ENCODE results near the gene TCFL5.
A peak's percentile ranks its signal among the peaks of the same experiment; 100 is the strongest.

The TCFL5 gene

DNA sequence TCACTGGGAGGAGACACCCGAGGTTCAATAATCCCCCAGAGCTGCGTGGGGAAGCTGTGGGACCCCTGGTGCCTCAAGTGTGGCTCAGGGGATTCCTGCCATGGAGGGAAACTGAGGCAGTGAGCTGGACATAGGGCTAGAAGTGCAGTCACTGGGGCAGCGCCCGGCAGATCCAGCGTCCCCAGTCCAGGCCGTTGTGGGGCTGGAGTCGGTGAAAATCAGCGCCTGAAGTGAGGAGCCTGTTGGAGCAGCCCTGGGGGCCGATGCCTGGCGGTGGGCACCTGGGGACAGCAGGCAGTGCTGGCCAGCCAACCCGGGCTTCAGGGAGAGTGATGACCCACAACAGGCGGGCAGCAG, 46.9 kb downstream of the TCFL5 start:
- no peak for DNase-seq

DNA sequence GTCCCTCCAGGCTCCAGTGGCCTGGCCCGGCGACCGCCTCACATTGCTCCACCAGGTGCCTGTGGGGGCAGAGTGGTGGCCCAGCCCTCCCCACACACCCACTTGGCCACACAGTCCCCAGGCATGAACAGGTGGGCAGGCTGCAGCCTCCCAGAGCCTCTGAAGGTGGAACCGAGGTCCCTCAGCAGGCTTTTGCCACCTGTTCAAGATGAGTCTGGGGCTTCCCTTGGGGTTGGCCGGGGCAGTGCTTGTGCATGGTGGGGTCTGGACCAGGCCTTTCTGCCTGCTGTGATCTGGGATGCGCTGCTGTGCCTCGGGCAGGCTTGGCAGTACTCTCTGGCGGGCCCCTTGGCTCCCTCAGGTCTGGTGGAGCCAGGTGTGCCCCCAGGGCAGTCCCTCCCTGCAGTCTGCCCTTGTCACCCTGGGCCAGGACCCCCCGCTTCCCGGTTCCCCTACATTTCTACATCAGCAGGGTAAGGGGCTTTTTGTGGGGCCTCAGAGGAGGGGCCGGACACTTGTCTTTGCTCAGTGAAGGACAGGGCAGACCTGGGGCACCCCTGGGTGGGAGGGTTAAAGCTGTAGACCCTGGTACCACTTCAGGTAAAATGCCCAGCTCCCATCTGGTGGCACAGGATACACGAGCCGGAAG, 47.4 kb downstream of the TCFL5 start:
- no peak for DNase-seq

DNA sequence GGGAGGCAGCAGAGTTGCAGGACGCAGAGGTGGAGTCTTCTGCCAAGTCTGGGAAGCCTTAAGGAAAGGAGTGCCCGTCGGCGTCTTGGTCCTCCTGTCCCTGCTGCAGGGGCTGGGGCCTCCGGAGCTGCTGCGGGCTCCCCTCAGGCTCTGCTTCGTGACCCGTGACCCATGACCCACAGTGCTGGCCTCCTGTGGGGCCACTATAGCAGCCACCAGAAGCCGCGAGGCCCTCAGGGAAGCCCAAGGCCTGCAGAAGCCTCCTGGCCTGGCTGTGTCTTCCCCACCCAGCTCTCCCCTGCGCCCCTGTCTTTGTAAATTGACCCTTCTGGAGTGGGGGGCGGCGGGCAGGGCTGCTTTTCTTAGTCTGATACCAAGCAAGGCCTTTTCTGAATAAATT, 48.0 kb downstream of the TCFL5 start:
- DNase-seq: no peak

DNA sequence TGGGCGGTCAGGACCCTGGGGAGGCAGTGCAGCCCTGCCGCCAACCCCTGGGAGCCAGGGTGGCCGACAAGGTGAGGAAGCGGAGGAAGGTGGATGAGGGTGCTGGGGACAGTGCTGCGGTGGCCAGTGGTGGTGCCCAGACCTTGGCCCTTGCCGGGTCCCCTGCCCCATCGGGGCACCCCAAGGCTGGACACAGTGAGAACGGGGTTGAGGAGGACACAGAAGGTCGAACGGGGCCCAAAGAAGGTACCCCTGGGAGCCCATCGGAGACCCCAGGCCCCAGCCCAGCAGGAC, 48.8 kb downstream of the TCFL5 start:
- no peak for DNase-seq

DNA sequence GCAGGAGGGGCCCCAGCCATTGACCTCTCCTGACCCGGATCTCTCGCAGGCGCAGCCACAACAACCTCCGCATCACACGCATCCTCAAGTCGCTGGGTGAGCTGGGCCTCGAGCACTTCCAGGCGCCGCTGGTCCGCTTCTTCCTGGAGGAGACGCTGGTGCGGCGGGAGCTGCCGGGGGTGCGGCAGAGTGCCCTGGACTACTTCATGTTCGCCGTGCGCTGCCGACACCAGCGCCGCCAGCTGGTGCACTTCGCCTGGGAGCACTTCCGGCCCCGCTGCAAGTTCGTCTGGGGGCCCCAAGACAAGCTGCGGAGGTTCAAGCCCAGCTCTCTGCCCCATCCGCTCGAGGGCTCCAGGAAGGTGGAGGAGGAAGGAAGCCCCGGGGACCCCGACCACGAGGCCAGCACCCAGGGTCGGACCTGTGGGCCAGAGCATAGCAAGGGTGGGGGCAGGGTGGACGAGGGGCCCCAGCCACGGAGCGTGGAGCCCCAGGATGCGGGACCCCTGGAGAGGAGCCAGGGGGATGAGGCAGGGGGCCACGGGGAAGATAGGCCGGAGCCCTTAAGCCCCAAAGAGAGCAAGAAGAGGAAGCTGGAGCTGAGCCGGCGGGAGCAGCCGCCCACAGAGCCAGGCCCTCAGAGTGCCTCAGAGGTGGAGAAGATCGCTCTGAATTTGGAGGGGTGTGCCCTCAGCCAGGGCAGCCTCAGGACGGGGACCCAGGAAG, 49.3 kb downstream of the TCFL5 start:
- DNase-seq: no peak

DNA sequence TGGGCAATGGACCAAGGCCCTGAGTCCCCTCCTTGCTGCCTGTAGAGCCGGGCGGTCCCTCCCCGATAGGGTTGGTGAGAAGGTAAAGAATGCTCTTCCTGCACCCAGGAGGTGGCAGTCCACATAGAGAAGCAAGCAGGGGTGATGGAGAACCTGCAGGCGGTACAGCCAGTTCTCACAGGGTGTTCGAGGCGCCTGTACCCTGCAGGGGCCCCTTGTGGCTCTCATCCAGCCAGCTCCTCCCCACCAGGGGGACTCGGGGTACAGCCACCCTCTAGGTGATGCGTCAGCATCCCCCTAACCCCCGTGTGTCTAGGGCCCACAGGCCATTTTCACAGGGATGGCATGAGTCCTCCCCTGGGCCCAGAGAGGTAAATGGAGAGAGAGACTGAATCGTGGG, 49.9 kb downstream of the TCFL5 start:
- no peak for DNase-seq

DNA sequence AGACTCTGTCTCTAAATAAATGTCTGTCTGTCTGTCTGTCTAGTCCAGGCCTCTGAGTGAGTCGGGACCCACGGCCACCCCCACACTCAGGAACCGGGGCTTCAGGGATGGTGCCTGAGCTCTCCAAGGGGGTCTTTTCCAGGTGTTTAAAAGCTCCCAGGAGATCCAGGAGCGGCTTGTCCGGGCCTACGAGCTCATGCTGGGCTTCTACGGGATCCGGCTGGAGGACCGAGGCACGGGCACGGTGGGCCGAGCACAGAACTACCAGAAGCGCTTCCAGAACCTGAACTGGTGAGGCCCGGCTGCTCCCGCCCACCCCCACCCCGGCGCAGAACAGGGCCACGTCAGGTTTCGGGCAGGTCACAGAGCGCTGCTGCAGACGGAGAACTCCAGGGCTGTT, 50.3 kb downstream of the TCFL5 start:
- DNase-seq: no peak

DNA sequence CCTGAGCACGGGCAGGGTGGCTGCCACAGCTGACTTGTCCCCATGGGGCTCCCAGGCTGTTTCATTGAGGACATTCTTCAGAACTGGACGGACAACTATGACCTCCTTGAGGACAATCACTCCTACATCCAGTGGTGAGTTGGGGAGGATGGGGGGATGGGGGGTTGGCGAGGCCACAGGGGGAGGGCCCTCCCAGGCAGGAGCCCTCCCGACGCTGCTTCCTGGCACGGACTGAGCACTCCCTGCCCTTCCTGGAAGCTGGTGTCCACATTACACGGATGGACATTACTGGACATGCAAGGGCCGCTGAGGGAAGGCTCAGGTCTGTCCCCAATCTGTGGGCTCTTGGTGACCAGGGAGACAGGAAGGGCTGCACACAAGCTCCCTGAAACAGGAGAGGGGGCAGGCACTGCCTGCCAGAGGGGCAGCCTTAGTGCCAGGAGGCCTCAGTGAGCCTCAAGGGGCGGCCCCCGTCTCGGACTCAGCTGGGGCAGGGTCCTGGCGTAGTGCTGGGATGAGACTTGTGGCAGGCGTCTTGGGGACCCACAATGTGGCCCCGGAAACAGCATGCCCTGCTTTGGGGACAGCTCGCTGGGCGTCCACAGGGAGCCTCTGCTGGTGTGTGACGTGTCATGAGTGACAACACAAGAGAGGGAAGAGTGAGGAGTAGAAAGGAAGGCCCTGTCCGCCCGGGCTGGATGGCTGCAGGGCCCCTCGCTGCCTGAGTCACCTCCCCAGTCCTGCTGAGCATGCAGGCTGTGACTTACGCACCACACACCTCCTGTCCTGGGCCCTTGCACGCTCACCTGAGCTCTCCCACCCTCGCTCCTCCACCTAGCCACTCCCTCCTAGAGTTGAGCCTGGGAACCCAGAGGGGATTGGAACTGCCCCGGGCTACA, 51.8 kb downstream of the TCFL5 start:
- no peak for DNase-seq

DNA sequence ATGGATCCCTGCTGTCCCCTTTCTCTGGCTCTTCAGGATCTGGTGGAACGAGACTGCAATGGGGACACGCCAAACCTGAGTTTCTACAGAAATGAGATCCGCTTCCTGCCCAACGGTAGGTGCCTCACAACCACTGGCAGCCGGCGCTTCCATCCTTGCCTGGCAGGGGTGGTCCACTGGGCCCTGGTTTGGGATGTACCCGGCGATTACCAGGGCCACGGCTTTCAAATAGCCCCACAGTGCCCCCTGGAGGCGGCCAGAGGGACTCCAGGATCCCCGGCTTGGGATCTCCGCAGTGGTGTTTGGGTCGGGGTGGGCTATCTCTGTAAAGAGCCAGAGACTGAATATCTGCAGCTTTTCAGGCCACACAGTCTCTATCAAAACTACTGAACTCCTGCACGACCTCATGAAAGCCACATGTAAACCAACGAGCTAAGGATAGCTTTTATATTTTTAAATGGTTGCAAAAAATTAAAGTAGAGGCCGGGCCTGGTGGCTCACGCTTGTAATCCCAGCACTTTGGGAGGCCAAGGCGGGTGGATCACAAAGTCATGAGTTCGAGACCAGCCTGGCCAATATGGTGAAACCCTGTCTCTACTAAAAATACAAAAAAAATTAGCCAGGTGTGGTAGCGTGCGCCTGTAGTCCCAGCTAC, 53.3 kb downstream of the TCFL5 start:
- peak in 50 of 58 donors; percentile 17 to 82 (median 46) for DNase-seq

DNA sequence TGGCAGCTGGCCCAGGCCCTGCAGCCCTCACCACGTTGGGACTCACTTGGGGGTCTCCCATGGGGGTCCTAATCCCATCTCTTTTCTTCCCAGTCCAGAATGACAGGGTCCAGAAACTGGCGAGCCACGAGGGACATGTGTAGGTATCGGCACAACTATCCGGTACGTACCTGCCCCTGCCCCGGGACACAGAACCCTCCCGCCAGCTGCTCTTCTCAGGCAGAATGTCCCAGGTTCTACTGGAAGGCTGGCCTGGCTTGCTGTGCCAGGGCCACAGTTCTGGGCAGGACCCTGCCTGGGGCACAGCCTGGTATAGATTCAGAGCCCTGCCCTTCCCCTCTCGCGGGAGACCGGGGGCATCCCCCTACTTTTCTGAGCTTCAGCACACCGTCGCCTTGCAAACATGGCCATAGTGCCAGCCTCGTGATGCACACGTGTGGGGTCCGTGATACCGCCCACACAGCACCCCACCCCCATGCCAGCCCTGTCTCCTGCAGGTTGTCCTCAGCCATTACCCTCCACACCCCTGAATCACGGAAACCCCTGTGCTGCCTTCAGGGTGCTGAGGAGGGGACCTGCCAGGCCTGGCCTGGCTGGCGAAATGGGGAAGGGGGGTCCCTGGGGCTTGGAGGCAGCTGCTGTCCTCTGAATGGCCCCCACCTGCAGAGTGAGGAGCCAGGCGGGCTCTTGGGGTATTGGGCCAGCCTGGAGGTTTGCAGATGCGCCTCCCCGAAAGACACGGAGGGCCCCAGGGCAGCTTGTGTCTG, 54.0 kb downstream of the TCFL5 start:
- DNase-seq: no peak

DNA sequence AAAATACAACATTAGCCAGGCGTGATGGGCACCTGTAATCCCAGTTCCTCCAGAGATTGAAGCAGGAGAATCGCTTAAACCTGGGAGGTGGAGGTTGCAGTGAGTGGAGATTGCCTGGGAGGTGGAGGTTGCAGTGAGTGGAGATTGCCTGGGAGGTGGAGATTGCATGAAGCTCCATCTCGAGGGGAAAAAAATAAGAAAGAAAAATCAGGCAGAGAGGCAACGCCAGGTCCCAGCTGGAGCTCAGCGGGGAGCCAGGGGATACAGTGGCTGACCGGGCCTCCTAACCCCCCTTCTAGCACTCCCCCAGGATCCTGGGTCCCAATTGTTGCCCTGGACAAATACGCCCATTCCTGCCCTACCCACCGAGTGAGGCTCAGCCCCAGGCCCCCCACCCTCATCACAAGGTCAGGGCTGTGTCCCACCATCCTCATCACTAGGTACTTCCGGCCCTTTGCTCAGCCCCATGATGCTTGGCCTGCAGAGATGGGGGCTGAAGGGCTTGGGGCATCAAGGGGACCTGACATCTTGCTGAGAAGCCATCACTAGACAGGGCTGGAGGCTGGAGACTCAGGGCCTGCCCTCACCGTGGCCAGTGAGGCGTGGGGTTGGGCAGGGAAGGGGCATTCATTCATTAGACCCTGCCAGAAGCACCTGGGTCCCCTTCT, 55.1 kb downstream of the TCFL5 start:
- no peak for DNase-seq

DNA sequence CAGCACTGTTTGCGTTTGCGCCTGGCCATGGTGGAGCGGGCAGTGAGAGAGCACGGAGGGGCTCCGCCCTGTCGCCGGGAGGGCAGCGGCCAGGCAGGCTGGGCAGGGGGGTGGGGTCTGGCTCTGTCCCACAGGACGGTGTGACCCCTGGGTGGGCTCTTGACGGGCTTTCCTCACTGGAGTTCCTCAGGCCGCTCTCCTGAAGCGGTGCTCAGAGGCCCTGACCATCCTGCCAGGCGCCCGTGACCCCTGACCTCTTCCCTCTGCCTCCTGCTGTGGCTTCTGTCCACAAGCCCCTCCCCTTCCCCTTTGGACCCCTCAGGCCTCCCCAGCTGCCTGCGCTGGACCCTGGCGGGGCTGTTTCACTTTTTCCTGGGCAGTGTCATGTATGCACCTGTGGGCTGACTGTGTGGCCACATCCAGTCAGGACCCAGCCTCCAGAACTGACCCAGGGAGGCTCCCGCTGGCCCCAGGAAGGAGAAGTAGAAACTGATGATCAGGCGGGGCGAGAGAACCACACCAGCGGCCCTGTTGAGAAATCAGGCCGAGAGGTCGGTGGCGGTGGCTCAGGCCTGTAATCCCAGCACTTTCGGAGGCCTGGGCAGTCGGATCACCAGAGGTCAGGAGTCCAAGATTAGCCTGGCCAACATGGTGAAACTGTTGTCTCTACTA, 55.8 kb downstream of the TCFL5 start:
- peak in 3 of 58 donors; percentile 12 to 21 (median 18) for DNase-seq

DNA sequence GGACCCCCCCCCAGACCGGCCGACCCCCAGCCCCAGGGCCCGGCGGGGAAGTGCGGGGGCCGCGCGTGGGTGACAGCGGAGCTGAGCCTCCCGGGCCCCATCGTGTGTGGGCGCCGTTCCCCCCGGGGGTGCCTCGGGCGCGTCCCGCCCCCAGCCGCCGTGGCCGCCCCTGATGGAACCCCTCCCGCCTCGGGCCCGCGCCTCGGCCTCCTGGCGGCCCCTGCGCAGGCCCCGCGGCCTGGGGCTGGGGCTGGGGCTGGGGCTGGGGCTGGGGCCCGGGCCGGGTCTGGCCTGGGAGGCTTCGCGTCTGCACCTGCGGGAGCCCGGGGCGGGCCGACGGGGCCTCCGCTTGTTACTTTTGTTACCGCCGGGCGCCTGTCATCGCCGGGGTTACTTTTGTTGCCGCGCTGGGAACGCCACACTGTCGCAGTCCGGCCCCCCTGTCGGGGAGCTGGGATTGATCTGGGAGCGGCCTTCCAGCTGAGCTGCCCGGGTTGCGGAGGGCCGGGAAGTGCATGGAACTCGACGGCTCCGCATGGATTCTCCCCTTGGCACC, 56.4 kb downstream of the TCFL5 start:
- no peak for DNase-seq

DNA sequence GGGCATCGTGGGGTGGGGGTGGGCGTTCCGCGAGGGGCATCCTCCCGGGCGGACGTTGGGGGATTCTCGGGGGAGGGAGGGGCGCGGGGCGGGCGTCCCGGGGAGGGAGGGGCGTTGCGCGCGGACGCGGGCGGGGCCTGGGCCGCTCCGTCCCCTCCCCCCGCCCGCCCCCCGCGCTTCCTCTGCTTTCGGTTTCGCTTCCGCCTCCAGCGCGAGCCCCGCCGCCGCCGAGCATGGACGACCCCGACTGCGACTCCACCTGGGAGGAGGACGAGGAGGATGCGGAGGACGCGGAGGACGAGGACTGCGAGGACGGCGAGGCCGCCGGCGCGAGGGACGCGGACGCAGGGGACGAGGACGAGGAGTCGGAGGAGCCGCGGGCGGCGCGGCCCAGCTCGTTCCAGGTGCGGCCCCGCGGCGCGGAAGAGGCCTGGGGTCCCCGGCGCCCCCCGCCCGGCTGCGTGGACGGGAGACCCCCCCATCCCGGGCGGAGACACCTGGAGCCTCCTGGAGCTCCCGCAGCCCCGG, 56.9 kb downstream of the TCFL5 start, which contains the start of gene OGFR:
Gene OGFR (plus strand): TSS at position 209 of the 528 bp plus-strand sequence. CDS start 25 bp downstream, at position 234.
- peak in 48 of 58 donors; percentile 19 to 79 (median 52) for DNase-seq

DNA sequence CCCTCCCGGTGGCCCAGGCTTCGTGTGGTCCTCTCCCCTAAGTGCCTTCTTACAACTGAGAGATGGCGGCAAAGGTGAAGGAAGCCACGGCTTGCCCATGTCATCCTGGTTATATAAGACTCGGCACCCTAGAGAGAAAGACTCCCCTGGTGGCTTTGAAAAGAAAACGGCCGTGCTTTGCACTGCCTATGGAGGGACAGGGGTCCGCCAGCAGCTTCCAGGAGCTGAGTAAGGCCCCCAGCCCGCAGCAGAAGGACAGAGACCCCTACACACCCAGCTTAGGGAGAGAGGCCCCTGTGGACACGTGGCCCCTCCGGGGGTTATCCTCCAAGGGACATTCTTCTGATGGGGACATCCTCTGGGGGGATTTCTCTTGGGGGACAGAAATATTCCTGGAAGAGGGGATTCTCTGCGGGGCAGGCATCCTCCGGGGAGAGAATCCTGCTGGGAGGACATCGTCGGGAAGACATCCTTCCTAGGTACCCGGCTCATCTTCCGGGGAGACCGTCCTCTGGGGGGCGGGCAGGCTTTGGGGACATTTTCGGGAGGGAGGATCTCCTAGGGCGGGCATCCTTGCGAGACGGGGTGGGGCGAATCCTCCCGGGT, 57.5 kb downstream of the TCFL5 start:
- DNase-seq: peak in 14 of 58 donors; percentile 19 to 75 (median 66)

DNA sequence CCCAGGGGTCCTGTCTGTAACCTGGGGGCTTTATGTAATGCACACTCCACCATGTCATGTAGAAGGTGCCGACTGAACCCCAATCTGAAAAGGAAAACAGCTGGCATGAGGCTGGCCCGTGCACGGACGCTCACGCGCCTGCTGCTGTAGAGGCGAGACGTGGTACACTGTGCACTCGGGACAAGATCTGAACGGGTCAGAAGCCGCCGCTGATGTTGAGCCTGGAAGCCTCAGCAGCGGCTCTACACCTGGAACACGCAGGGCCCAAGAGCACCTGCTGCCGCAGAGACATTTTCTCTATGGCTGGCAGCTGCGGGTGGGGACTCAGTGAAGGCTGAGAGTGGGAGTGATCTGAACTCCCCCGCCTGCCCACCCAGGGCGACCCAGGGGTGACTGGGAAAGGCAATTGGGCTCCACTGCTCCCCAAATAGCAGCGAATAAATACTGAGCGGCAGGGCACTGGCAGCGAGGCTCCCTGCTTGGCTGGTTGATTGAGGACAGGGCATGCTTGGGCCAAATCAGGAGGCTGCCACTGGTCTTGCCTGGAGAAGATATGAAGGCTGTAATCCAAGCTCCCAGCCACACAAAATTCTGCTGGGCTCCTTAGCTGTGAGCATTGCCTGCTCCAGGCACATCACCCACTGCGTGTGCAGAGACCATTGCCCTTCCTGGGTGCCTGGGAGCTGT, 59.5 kb downstream of the TCFL5 start:
- DNase-seq: peak in 2 of 58 donors; percentile 23

DNA sequence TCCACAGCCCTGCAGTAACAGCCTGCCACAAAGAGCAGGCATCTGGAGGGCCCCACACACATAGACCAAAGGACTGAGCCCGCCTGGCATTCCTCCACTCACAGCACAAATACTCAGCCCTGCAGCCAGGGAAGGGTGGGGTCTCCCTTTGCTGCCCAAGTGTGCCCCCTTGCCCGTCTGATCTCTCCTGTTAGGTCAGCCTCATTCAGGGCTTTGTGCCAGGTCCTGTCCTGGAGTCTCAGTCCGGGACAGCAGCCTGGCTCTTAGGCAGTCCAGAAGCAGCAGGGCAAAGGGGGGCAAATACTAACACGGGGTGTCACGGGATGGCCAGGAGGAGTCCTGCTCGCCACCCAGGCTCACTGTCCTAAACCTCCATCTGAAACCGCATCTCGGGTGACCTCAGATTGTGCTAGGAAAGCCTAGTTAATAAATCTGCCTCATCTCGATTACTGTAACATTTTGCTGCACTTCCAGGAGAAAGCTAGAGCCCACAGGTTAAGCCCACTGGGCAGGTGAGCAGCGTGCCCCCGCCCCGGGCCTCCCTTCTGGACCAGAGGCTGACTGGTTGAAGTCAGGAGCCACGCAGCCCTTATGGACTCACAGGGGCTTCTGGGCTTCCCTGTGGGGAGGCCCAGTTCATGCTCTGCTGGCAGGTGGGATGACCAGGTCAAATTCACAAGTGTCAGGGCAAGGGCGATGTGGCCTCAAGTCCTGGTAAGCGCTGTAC, 60.2 kb downstream of the TCFL5 start:
- peak in 2 of 58 donors; percentile 21 to 42 for DNase-seq
